Karpas-422 (cell line): Measurements from ENCODE around the gene ZNF462. TPM values are rescaled to one million over a fixed set of nuclear protein-coding genes. Genes with fewer than 3 reads are reported as not detected.

Experiments used
- DNase-seq: peaks from one replicate; pipeline ENCODE4 v3.0.0-alpha.2; 2015
- H2AFZ ChIP-seq: fragments of 200-600 bp; sonication (generic); 2 replicates; pipeline ENCODE4 v1.6.1; 2014; ENCODE audit warnings: antibody characterized with exemption, low read length, mixed read lengths
- H3K27ac ChIP-seq: fragments of 200-600 bp; sonication (generic); 2 replicates; pipeline ENCODE4 v1.5.1; 2014; ENCODE audit warnings: mild to moderate bottlenecking, low read length, moderate library complexity
- H3K27me3 ChIP-seq: fragments of 200-600 bp; sonication (generic); 2 replicates; pipeline ENCODE4 v1.6.1; 2014; ENCODE audit warnings: low read length, mixed read lengths
- H3K36me3 ChIP-seq: fragments of 200-600 bp; sonication (generic); 2 replicates; pipeline ENCODE4 v1.6.1; 2014; ENCODE audit warnings: low read length, mixed read lengths; ENCODE audit not compliant: insufficient read depth
- H3K4me1 ChIP-seq: fragments of 200-600 bp; sonication (generic); 2 replicates; pipeline ENCODE4 v1.6.1; 2014; ENCODE audit warnings: mild to moderate bottlenecking, low read length, mixed read lengths
- H3K4me2 ChIP-seq: fragments of 200-600 bp; sonication (generic); 2 replicates; pipeline ENCODE4 v1.6.1; 2014; ENCODE audit warnings: low read length, low read depth, mild to moderate bottlenecking; ENCODE audit not compliant: poor library complexity, severe bottlenecking
- H3K4me3 ChIP-seq: fragments of 200-600 bp; sonication (generic); 2 replicates; pipeline ENCODE4 v1.5.1; 2014; ENCODE audit warnings: mild to moderate bottlenecking, antibody characterized with exemption, low read length, mixed read lengths
- H3K79me2 ChIP-seq: fragments of 200-600 bp; sonication (generic); 2 replicates; pipeline ENCODE4 v1.6.1; 2014; ENCODE audit warnings: mild to moderate bottlenecking, low read length, mixed read lengths
- H3K9ac ChIP-seq: fragments of 200-600 bp; sonication (generic); 2 replicates; pipeline ENCODE4 v1.6.0; 2014; ENCODE audit warnings: low read length
- H3K9me2 ChIP-seq: fragments of 200-600 bp; sonication (generic), shearing (Covaris generic); replicated peaks from 2 replicates; pipeline ENCODE4 v1.6.0; 2014; ENCODE audit warnings: mild to moderate bottlenecking, low read length, moderate library complexity; ENCODE audit not compliant: insufficient read depth
- H3K9me3 ChIP-seq: fragments of 300-700, 200-600 bp; sonication (generic); 2 replicates; pipeline ENCODE4 v1.6.1; 2014; ENCODE audit warnings: low read length, mixed read lengths
- H4K20me1 ChIP-seq: fragments of 200-600 bp; sonication (generic); 2 replicates; pipeline ENCODE4 v1.6.1; 2014; ENCODE audit warnings: mild to moderate bottlenecking, antibody characterized with exemption, low read length, low read depth; ENCODE audit not compliant: insufficient read depth
- total RNA-seq: library from RNA; depleted of rRNA; stranded (reverse); fragments of >200 nt; shearing (Covaris generic); gene quantifications from 2 replicates; pipeline ENCODE4 v1.2.3, GENCODE V29; 2014; ENCODE audit warnings: low replicate concordance

Gene ZNF462
- total RNA-seq, 1 experiment from 2014 or later, result not detected

DNA sequence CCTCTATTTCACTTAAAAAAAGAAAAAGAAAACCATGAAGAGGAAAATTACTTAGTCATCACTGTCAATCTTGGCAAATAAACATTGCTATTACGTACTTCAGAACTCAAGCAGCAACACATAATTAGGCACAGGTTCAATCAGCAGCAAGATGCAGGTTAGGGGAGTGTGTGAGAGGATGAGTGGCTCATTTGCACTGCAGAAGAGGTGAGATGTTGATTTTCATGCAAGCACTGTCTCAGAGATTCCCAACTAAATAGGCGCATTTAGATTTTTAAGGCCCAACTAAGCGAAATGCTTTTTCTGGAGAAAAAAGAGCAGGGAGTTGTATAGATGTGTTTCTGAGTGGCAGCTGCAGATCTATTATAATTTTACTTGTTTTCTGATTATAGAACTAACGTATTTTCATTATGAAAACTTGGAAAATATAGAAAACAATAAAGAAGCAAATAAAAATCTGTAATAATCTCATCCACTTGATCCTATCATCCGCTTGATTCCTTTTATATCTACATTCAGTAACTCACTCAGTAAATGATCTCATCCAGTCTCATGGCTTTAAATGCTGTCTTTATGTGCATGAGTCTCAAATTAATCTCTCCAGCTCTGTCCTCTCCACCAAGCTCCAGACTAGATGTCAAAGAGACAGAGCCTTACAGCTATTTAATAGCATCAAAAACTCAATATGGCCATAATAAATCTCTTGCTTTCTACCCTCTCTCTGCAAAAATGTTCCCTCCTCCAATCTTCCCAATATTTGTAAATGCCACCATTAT is 162.5 kb downstream of the ZNF462 start:
- Histone ChIP-seq H3K9ac (no peak overlapping the region), H3K9me2 (no peaks in the 10 kb centered on the region), H3K4me2 (no peak overlapping the region), H2AFZ (no peak overlapping the region), H3K9me3 (0 out of 2 replicates have a peak, but pooled peaks cover 3% of the 10 kb centered on the region), H3K27ac (no peak overlapping the region), H3K79me2 (no peaks in the 10 kb centered on the region), H3K4me1 (no peaks in the 10 kb centered on the region), H4K20me1 (no peaks in the 10 kb centered on the region), H3K27me3 (no peaks in the 10 kb centered on the region), H3K4me3 (no peak overlapping the region), H3K36me3 (no peaks in the 10 kb centered on the region)
- no peak for DNase-seq

GRCh38 chr9:107029146-107029545 is 166.2 kb downstream of the ZNF462 start:
- Histone ChIP-seq H2AFZ (no peak overlapping the region), H3K4me2 (no peak overlapping the region), H3K4me3 (no peak overlapping the region), H3K27me3 (no peaks in the 10 kb centered on the region), H3K4me1 (no peaks in the 10 kb centered on the region), H3K36me3 (no peaks in the 10 kb centered on the region), H3K79me2 (no peaks in the 10 kb centered on the region), H4K20me1 (no peaks in the 10 kb centered on the region), H3K27ac (no peak overlapping the region), H3K9me3 (0 out of 2 replicates have a peak, but pooled peaks cover 3% of the 10 kb centered on the region), H3K9ac (no peak overlapping the region), H3K9me2 (no peaks in the 10 kb centered on the region)
- no peak for DNase-seq

DNA sequence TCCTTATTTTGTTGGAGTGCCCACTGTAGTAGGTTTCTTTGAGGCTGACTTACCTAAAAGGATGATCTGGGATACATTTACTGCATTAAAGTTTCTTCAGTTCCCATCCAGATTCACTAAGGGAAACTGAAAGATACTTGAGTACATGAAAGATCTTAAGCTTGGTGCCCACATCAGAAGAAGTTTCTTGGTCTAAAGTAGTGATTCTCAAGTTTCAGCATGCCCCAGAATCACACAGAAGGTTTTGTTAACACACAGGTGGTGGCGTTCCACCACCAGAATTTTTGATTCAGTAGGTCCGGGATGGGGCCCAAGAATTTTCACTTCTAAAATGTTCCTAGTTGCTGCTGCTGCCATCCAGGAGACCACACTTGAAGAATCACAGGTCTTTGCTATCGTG is 171.0 kb downstream of the ZNF462 start:
- Histone ChIP-seq H3K4me3 (no peak overlapping the region), H3K27me3 (no peaks in the 10 kb centered on the region), H3K79me2 (no peaks in the 10 kb centered on the region), H4K20me1 (no peaks in the 10 kb centered on the region), H3K36me3 (no peaks in the 10 kb centered on the region), H3K4me2 (no peak overlapping the region), H3K27ac (no peak overlapping the region), H3K9ac (no peak overlapping the region), H2AFZ (no peak overlapping the region), H3K4me1 (no peaks in the 10 kb centered on the region), H3K9me2 (no peaks in the 10 kb centered on the region), H3K9me3 (no peaks in the 10 kb centered on the region)
- DNase-seq, result no peak

GRCh38 chr9:107034831-107035230 is 171.9 kb downstream of the ZNF462 start:
- H3K9ac ChIP-seq, result no peak overlapping the region
- H3K79me2 ChIP-seq, result no peaks in the 10 kb centered on the region
- H3K9me3 ChIP-seq, result no peaks in the 10 kb centered on the region
- H2AFZ ChIP-seq, result no peak overlapping the region
- H3K9me2 ChIP-seq, result no peaks in the 10 kb centered on the region
- DNase-seq, result no peak
- H3K4me1 ChIP-seq, result peaks cover 2% of the 10 kb centered on the region; the same call in 1 of the 2 replicates
- H3K36me3 ChIP-seq, result no peaks in the 10 kb centered on the region
- no peak overlapping the region for H3K27ac ChIP-seq
- H3K4me3 ChIP-seq, result no peak overlapping the region
- no peaks in the 10 kb centered on the region for H4K20me1 ChIP-seq
- no peak overlapping the region for H3K4me2 ChIP-seq
- H3K27me3 ChIP-seq, result no peaks in the 10 kb centered on the region

- H3K9ac ChIP-seq, result no peak overlapping the region
- H3K27me3 ChIP-seq, result no peaks in the 10 kb centered on the region
- H3K4me2 ChIP-seq, result no peak overlapping the region
- no peak overlapping the region for H3K4me3 ChIP-seq
- H3K9me2 ChIP-seq, result no peaks in the 10 kb centered on the region
- H3K27ac ChIP-seq, result no peak overlapping the region
- H2AFZ ChIP-seq, result no peak overlapping the region
- peaks cover 2% of the 10 kb centered on the region; the same call in 1 of the 2 replicates for H3K4me1 ChIP-seq
- no peak for DNase-seq
- H4K20me1 ChIP-seq, result no peaks in the 10 kb centered on the region
- H3K79me2 ChIP-seq, result no peaks in the 10 kb centered on the region
- H3K36me3 ChIP-seq, result no peaks in the 10 kb centered on the region
- no peaks in the 10 kb centered on the region for H3K9me3 ChIP-seq
Observed at GRCh38 chr9:107036367-107036766, 173.4 kb downstream of the ZNF462 start.

GRCh38 chr9:107039542-107039941 is 176.6 kb downstream of the ZNF462 start:
- Histone ChIP-seq H3K4me3 (no peak overlapping the region), H3K4me1 (peaks cover 10% of the 10 kb centered on the region), H4K20me1 (no peaks in the 10 kb centered on the region), H3K27me3 (no peaks in the 10 kb centered on the region), H3K9me3 (no peaks in the 10 kb centered on the region), H3K27ac (no peak overlapping the region), H3K9me2 (no peaks in the 10 kb centered on the region), H2AFZ (no peak overlapping the region), H3K79me2 (no peaks in the 10 kb centered on the region), H3K4me2 (no peak overlapping the region), H3K36me3 (no peaks in the 10 kb centered on the region), H3K9ac (no peak overlapping the region)
- DNase-seq, result no peak

DNA sequence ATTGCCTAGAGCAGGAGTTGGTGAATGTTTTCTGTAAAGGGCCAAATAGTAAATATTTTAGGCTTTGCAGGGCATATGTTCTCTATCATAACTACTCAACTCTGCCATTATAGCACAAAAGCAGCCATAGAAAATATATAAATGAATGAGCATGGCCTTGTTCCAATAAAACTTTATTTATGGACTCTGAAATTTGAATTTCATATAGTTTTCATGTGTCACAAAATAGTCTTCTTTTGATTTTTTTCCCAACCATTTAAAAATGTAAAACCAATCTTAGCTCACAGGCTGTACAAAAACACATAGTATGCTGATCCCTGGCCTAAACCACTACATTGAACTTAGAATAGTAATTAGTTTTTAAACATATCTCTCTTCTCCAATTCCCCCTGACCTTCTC is 179.6 kb downstream of the ZNF462 start:
- Histone ChIP-seq H2AFZ (no peak overlapping the region), H4K20me1 (no peaks in the 10 kb centered on the region), H3K4me2 (no peak overlapping the region), H3K36me3 (no peaks in the 10 kb centered on the region), H3K9me2 (no peaks in the 10 kb centered on the region), H3K79me2 (no peaks in the 10 kb centered on the region), H3K4me3 (no peak overlapping the region), H3K9me3 (no peaks in the 10 kb centered on the region), H3K4me1 (peaks cover 10% of the 10 kb centered on the region), H3K27ac (no peak overlapping the region), H3K9ac (no peak overlapping the region), H3K27me3 (no peaks in the 10 kb centered on the region)
- no peak for DNase-seq

DNA sequence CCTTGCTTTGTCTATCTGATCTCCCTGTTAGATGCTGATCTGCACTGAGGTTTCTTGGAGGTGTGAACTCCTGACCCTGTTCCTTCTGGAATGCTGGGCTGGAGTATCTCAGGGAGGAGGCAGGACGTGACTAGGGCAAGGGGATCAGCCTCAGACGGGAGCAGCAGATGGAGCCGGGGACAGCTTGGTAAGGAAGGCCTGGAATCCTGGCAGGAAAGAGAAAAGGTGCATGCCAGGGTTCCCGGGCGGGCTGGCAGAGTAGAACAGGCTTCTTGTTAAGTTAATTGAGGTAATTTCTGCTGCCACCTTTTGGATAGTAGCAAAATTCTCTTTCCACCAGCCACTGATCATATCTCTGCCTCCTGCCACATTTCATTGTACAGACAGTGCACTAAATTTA is 180.9 kb downstream of the ZNF462 start:
- Histone ChIP-seq H3K4me3 (no peak overlapping the region), H3K4me2 (no peak overlapping the region), H3K9me2 (no peaks in the 10 kb centered on the region), H2AFZ (no peak overlapping the region), H3K27ac (no peak overlapping the region), H3K9me3 (no peaks in the 10 kb centered on the region), H3K79me2 (no peaks in the 10 kb centered on the region), H3K27me3 (no peaks in the 10 kb centered on the region), H3K4me1 (peaks cover 10% of the 10 kb centered on the region), H3K9ac (no peak overlapping the region), H3K36me3 (no peaks in the 10 kb centered on the region), H4K20me1 (no peaks in the 10 kb centered on the region)
- DNase-seq, result peak; percentile 44
